ENCODE measurements around the gene ASXL1. TPM values are rescaled to one million over a fixed set of nuclear protein-coding genes. Genes with fewer than 3 reads are reported as not detected.

ASXL1 gene
- total and polyA plus RNA-seq, 9 of the 15 experiments (the other 6 are each of a cell fraction or from before 2014, with no cell fraction given) = 6.5 to 65.3 (median 32.3) TPM

- no peaks in the 10 kb centered on the region for H3K27me3 ChIP-seq (ENCODE audit: control insufficient read depth in 2 of 2, insufficient read depth in 2 of 2, low read length in 2 of 2)
- no peaks in the 10 kb centered on the region for H3K9me1 ChIP-seq (ENCODE audit: control insufficient read depth, insufficient read depth, low read length)
- intact Hi-C loops (cut with micrococcal nuclease) (loop anchor here (10.0 kb wide), 1 partner anchor 146 kb away; the partner anchor contains the start of genes PLAGL2 and POFUT1), in situ Hi-C loops (cut with MboI) (no loop called here)
- no peak for TF ChIP-seq THAP12 (CRISPR knock-in tag; IDR thresholded peaks at IDR 0.05)
- no peak for TF ChIP-seq ESRRA (IDR thresholded peaks at IDR 0.05; ENCODE audit: borderline replicate concordance, low read depth)
- TF ChIP-seq, protein P1, sequence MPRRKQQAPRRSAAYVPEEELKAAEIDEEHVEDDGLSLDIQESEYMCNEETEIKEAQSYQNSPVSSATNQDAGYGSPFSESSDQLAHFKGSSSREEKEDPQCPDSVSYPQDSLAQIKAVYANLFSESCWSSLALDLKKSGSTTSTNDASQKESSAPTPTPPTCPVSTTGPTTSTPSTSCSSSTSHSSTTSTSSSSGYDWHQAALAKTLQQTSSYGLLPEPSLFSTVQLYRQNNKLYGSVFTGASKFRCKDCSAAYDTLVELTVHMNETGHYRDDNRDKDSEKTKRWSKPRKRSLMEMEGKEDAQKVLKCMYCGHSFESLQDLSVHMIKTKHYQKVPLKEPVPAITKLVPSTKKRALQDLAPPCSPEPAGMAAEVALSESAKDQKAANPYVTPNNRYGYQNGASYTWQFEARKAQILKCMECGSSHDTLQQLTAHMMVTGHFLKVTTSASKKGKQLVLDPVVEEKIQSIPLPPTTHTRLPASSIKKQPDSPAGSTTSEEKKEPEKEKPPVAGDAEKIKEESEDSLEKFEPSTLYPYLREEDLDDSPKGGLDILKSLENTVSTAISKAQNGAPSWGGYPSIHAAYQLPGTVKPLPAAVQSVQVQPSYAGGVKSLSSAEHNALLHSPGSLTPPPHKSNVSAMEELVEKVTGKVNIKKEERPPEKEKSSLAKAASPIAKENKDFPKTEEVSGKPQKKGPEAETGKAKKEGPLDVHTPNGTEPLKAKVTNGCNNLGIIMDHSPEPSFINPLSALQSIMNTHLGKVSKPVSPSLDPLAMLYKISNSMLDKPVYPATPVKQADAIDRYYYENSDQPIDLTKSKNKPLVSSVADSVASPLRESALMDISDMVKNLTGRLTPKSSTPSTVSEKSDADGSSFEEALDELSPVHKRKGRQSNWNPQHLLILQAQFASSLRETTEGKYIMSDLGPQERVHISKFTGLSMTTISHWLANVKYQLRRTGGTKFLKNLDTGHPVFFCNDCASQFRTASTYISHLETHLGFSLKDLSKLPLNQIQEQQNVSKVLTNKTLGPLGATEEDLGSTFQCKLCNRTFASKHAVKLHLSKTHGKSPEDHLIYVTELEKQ (CRISPR knock-in tag; IDR thresholded peaks at IDR 0.05) = no peak
- TF ChIP-seq ZBTB12 (CRISPR knock-in tag; IDR thresholded peaks at IDR 0.05) = no peak
- TF ChIP-seq ZFP91 (CRISPR knock-in tag; IDR thresholded peaks at IDR 0.05) = no peak
- TF ChIP-seq HDAC2 (IDR thresholded peaks at IDR 0.05) = no peak
- TF ChIP-seq POLR3G (IDR thresholded peaks at IDR 0.05; ENCODE audit: extremely low read depth, insufficient read length, insufficient replicate concordance) = no peak
- peaks cover 0 to 11% of the 10 kb centered on the region in 2 experiments; a peak in 3 of 5 replicates for H3K4me1 ChIP-seq (replicated peaks in 1 of 2; ENCODE audit: control insufficient read depth in 2 of 2, insufficient read depth in 2 of 2, low read length in 2 of 2)
- ChIA-PET POLR2A (interaction anchor here (1.0 to 1.3 kb wide), 2 partner anchors 8 to 9 kb away, joined by 4 read pairs; no protein-coding TSS in a partner anchor), CTCF (ENCODE audit: low intra/inter-chr PET ratio) (no interaction called here)
- H2AFZ ChIP-seq (ENCODE audit: low read depth, low read length) = no peak overlapping the region
- H4K20me1 ChIP-seq (replicated peaks; ENCODE audit: control insufficient read depth, insufficient read depth, low read length) = no peaks in the 10 kb centered on the region
- no peak overlapping the region for H3K27ac ChIP-seq (ENCODE audit: extremely low read depth, low read depth, low read length)
- no peak for DNase-seq (ENCODE audit: extremely low read depth in 1 of 4, low spot score in 3 of 4)
- H3K9ac ChIP-seq (ENCODE audit: insufficient read depth in 1 of 2, low read depth in 2 of 2, low read length in 2 of 2) = no peak overlapping the region; a peak in 1 of 4 replicates
- FAIRE-seq = no peak
- H3K4me3 ChIP-seq = no peak overlapping the region
- ATAC-seq = no peak
- H3K9me3 ChIP-seq (replicated peaks; ENCODE audit: control insufficient read depth, insufficient read depth, low read depth, low read length) = no peaks in the 10 kb centered on the region
- BruUV-seq (replicated peaks) = no TSS peak
- WGBS (ENCODE audit: insufficient coverage, low coverage, missing lambda C conversion rate) = 31% methylated on average over 3 of the region's 3 CpGs
- no peaks in the 10 kb centered on the region for H3K79me2 ChIP-seq (ENCODE audit: control insufficient read depth, insufficient read depth, low read length)
- H3K4me2 ChIP-seq (ENCODE audit: insufficient read depth, low read length) = no peak overlapping the region
- H3K36me3 ChIP-seq (ENCODE audit: control insufficient read depth, insufficient read depth, low read length) = no peaks in the 10 kb centered on the region
Observed at GRCh38 chr20:32350421-32350820, 7.7 kb upstream of the ASXL1 start.
